HepG2 (cell line): ENCODE results near the gene BICRAL. TPM values are rescaled to one million over a fixed set of nuclear protein-coding genes. Genes with fewer than 3 reads are reported as not detected.

Source experiments
- ATF6 ChIP-seq: sonication (generic); formaldehyde crosslinking; conservative IDR thresholded peaks from 2 replicates; pipeline ENCODE4 v1.4.0; 2020; ENCODE audit warnings: missing genetic modification reagents
- BCL3 ChIP-seq: sonication (generic); formaldehyde crosslinking; IDR thresholded peaks from 2 replicates; pipeline ENCODE4 v1.5.1; 2020; ENCODE audit warnings: mild to moderate bottlenecking, missing genetic modification reagents, moderate library complexity
- DDIT3 ChIP-seq: sonication (generic); formaldehyde crosslinking; IDR thresholded peaks from 2 replicates; pipeline ENCODE4 v1.4.0; 2020; ENCODE audit warnings: mild to moderate bottlenecking, missing genetic modification reagents
- DMTF1 ChIP-seq: sonication (generic); formaldehyde crosslinking; IDR thresholded peaks from 2 replicates; pipeline ENCODE4 v1.4.0; 2020; ENCODE audit warnings: mild to moderate bottlenecking, missing genetic modification reagents
- GPN1 ChIP-seq: sonication (generic); formaldehyde crosslinking; IDR thresholded peaks from 2 replicates; pipeline ENCODE4 v1.5.1; 2020; ENCODE audit warnings: missing genetic modification reagents, borderline replicate concordance
- MLXIP ChIP-seq: sonication (generic); formaldehyde crosslinking; IDR thresholded peaks from 2 replicates; pipeline ENCODE4 v1.9.0; 2021; ENCODE audit warnings: missing genetic modification reagents, borderline replicate concordance
- RNF2 ChIP-seq: fragments of 450-650 bp; conservative IDR thresholded peaks from 2 replicates; pipeline ENCODE4 v1.6.1; 2016; ENCODE audit warnings: low read depth
- TERF1 ChIP-seq: sonication (generic); formaldehyde crosslinking; IDR thresholded peaks from 2 replicates; pipeline ENCODE4 v1.8.0; 2022; ENCODE audit warnings: mild to moderate bottlenecking, missing genetic modification reagents, moderate library complexity
- ZNF280B ChIP-seq: sonication (generic); formaldehyde crosslinking; IDR thresholded peaks from 2 replicates; pipeline ENCODE4 v1.5.0; 2020; ENCODE audit warnings: missing genetic modification reagents, mild to moderate bottlenecking, borderline replicate concordance
- ZNF512 ChIP-seq: sonication (generic); formaldehyde crosslinking; IDR thresholded peaks from 2 replicates; pipeline ENCODE4 v1.4.0; 2020; ENCODE audit warnings: mild to moderate bottlenecking, missing genetic modification reagents
- ZNF850 ChIP-seq: sonication (generic); formaldehyde crosslinking; conservative IDR thresholded peaks from 2 replicates; pipeline ENCODE4 v1.9.0; 2021; ENCODE audit warnings: mild to moderate bottlenecking, missing genetic modification reagents
- ZNF891 ChIP-seq: sonication (generic); formaldehyde crosslinking; IDR thresholded peaks from 2 replicates; pipeline ENCODE4 v1.5.0; 2020; ENCODE audit warnings: mild to moderate bottlenecking, missing genetic modification reagents
- polyA plus RNA-seq, 8 experiments: library from polyadenylated mRNA; depleted of rRNA in 3 of 8; stranded (reverse) in 7 of 8; unstranded in 1 of 8; fragments of >200 nt; fragmentation: Illumina TruSeq in 4 of 8; extraction: Trizol in 4 of 8; gene quantifications; 2 replicates each; pipeline versions ENCODE4 v1.2.1 to v1.2.3, GENCODE V29; 2011 to 2016; ENCODE audit warnings: low read depth in 4 of 8, missing spikeins in 1 of 8, mixed read lengths in 1 of 8; ENCODE audit not compliant: insufficient read depth in 1 of 8
- total RNA-seq, 5 experiments: library from RNA; depleted of rRNA; stranded (reverse); fragments of >200 nt; fragmentation: Illumina TruSeq; extraction: Trizol; gene quantifications; 2 replicates each; pipeline ENCODE4 v1.2.3, GENCODE V29; 2016; ENCODE audit warnings: low read depth in 1 of 5

BICRAL gene
- total and polyA plus RNA-seq, 2 of the 13 experiments (the other 11 are each of a cell fraction or from before 2014, with no cell fraction given): 5.0 to 13.5 TPM

GRCh38 chr6:42783177-42783875 lies 1.5 kb downstream of the BICRAL start (continued):
- TF ChIP-seq TERF1 (CRISPR knock-in tag): peak; percentile 79; the same call in 1 of the 2 replicates
- no peak for TF ChIP-seq ZNF850
- no peak for TF ChIP-seq ZNF891 (CRISPR knock-in tag)
- TF ChIP-seq DMTF1 (CRISPR knock-in tag): no peak
- peak; percentile 95 for TF ChIP-seq BCL3 (CRISPR knock-in tag)
- TF ChIP-seq GPN1: no peak; the same call in 1 of the 2 replicates
- 0 out of 2 replicates have a peak, but pooled peaks have one; percentile 59 for TF ChIP-seq MLXIP (CRISPR knock-in tag)
- TF ChIP-seq RNF2: no peak
- TF ChIP-seq DDIT3 (CRISPR knock-in tag): no peak
- no peak; the same call in 1 of the 2 replicates for TF ChIP-seq ZNF280B (CRISPR knock-in tag)
- TF ChIP-seq ATF6 (CRISPR knock-in tag): no peak
- TF ChIP-seq ZNF512: no peak
